ENCODE measurements around the gene CD59.

The CD59 gene

GRCh38 chr11:33695051-33695566 is 41.1 kb downstream of the CD59 start:
- H3K4me2 ChIP-seq (ENCODE audit: low read depth, low read length, poor library complexity, severe bottlenecking), result no peak overlapping the region
- H3K9me3 ChIP-seq (ENCODE audit: insufficient read depth, low read length), result no peaks in the 10 kb centered on the region
- H3K27ac ChIP-seq (ENCODE audit: low read depth, low read length), result no peak overlapping the region
- no peak overlapping the region for H3K4me3 ChIP-seq (ENCODE audit: insufficient read depth, low read length, poor library complexity, severe bottlenecking)
- H3K9me2 ChIP-seq (replicated peaks; ENCODE audit: insufficient read depth, low read length), result no peaks in the 10 kb centered on the region
- H4K20me1 ChIP-seq (ENCODE audit: low read depth, low read length), result no peaks in the 10 kb centered on the region
- no peaks in the 10 kb centered on the region for H3K27me3 ChIP-seq (ENCODE audit: low read length)
- no peaks in the 10 kb centered on the region for H3F3A ChIP-seq (ENCODE audit: insufficient read depth)
- no peaks in the 10 kb centered on the region for H3K36me3 ChIP-seq (ENCODE audit: low read length)
- TF ChIP-seq EZH2phosphoT487 (conservative IDR thresholded peaks at IDR 0.05; ENCODE audit: low read length), result no peak
- TF ChIP-seq, protein P1, sequence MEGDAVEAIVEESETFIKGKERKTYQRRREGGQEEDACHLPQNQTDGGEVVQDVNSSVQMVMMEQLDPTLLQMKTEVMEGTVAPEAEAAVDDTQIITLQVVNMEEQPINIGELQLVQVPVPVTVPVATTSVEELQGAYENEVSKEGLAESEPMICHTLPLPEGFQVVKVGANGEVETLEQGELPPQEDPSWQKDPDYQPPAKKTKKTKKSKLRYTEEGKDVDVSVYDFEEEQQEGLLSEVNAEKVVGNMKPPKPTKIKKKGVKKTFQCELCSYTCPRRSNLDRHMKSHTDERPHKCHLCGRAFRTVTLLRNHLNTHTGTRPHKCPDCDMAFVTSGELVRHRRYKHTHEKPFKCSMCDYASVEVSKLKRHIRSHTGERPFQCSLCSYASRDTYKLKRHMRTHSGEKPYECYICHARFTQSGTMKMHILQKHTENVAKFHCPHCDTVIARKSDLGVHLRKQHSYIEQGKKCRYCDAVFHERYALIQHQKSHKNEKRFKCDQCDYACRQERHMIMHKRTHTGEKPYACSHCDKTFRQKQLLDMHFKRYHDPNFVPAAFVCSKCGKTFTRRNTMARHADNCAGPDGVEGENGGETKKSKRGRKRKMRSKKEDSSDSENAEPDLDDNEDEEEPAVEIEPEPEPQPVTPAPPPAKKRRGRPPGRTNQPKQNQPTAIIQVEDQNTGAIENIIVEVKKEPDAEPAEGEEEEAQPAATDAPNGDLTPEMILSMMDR (IDR thresholded peaks at IDR 0.05; ENCODE audit: insufficient read depth, low read length, poor library complexity, severe bottlenecking), result no peak
- no peak overlapping the region for H2AFZ ChIP-seq (ENCODE audit: low read depth, low read length, severe bottlenecking)
- no peaks in the 10 kb centered on the region for H3K79me2 ChIP-seq (ENCODE audit: insufficient read depth, low read length)
- no peak overlapping the region for H3K9ac ChIP-seq (ENCODE audit: low read length)

- Histone ChIP-seq H2AFZ (ENCODE audit: low read depth, low read length, severe bottlenecking) (no peak overlapping the region), H3K9ac (ENCODE audit: low read length) (no peak overlapping the region), H3K36me3 (ENCODE audit: low read length) (no peaks in the 10 kb centered on the region), H4K20me1 (ENCODE audit: low read depth, low read length) (no peaks in the 10 kb centered on the region), H3K27me3 (ENCODE audit: low read length) (no peaks in the 10 kb centered on the region), H3K4me2 (ENCODE audit: low read depth, low read length, poor library complexity, severe bottlenecking) (no peak overlapping the region), H3K27ac (ENCODE audit: low read depth, low read length) (no peak overlapping the region), H3K4me3 (ENCODE audit: insufficient read depth, low read length, poor library complexity, severe bottlenecking) (no peak overlapping the region), H3K79me2 (ENCODE audit: insufficient read depth, low read length) (no peaks in the 10 kb centered on the region), H3K9me3 (ENCODE audit: insufficient read depth, low read length) (no peaks in the 10 kb centered on the region), H3F3A (ENCODE audit: insufficient read depth) (no peaks in the 10 kb centered on the region), H3K9me2 (replicated peaks; ENCODE audit: insufficient read depth, low read length) (no peaks in the 10 kb centered on the region)
- TF ChIP-seq, protein P1 (IDR thresholded peaks at IDR 0.05; ENCODE audit: insufficient read depth, low read length, poor library complexity, severe bottlenecking), result no peak
- no peak for TF ChIP-seq EZH2phosphoT487 (conservative IDR thresholded peaks at IDR 0.05; ENCODE audit: low read length)
These were observed 41.7 kb downstream of the CD59 start for GRCh38 chr11:33694346-33695050.

GRCh38 chr11:33692541-33692940 is 43.7 kb downstream of the CD59 start:
- Histone ChIP-seq H3K27ac (ENCODE audit: low read depth, low read length) (no peak overlapping the region), H4K20me1 (ENCODE audit: low read depth, low read length) (no peaks in the 10 kb centered on the region), H3K9ac (ENCODE audit: low read length) (no peak overlapping the region), H3K9me2 (replicated peaks; ENCODE audit: insufficient read depth, low read length) (no peaks in the 10 kb centered on the region), H3K4me3 (ENCODE audit: insufficient read depth, low read length, poor library complexity, severe bottlenecking) (no peak overlapping the region), H3K36me3 (ENCODE audit: low read length) (no peaks in the 10 kb centered on the region), H3F3A (ENCODE audit: insufficient read depth) (no peaks in the 10 kb centered on the region), H2AFZ (ENCODE audit: low read depth, low read length, severe bottlenecking) (no peak overlapping the region), H3K9me3 (ENCODE audit: insufficient read depth, low read length) (no peaks in the 10 kb centered on the region), H3K27me3 (ENCODE audit: low read length) (no peaks in the 10 kb centered on the region), H3K4me2 (ENCODE audit: low read depth, low read length, poor library complexity, severe bottlenecking) (no peak overlapping the region), H3K79me2 (ENCODE audit: insufficient read depth, low read length) (no peaks in the 10 kb centered on the region)
- TF ChIP-seq EZH2phosphoT487 (conservative IDR thresholded peaks at IDR 0.05; ENCODE audit: low read length), result no peak
- TF ChIP-seq, protein P1 (IDR thresholded peaks at IDR 0.05; ENCODE audit: insufficient read depth, low read length, poor library complexity, severe bottlenecking), result no peak
